Left colon (tissue), 2 donors: ENCODE results near the gene HSPA9. TPM values are rescaled to one million over a fixed set of nuclear protein-coding genes. Genes with fewer than 3 reads are reported as not detected.
A peak's percentile ranks its signal among the peaks of the same experiment; 100 is the strongest.

Experiments
- ATAC-seq: fragments of 200-7000 bp; cut with Tn5 transposase; one replicate; pipeline ENCODE4 v1.9.1; 2020; ENCODE audit warnings: mild to moderate bottlenecking, moderate library complexity
- DNase-seq, 2 donors: peaks; one replicate each; pipeline ENCODE4 v3.0.0-alpha.2; 2020
- intact Hi-C, 2 donors: fragments of 100-400 bp; cut with DNase I in 1 of 2; cut with micrococcal nuclease in 1 of 2; formaldehyde crosslinking; loops; one replicate each; pipeline versions ENCODE4 v1.11.2 to v1.14.0; 2022; cut with DNase I, micrococcal nuclease
- total RNA-seq, 2 donors: library from RNA; stranded (reverse); fragmentation: NEBNext Ultra II Directional; extraction: Animal tissue kit (Norgen Biotek cat#: 25700); gene quantifications; one replicate each; pipeline ENCODE4 v1.2.1, GENCODE V29; 2021
- donor health status: DM: no; HTN: no; CAD: no.
- donor health status: DM: yes; HTN: yes; CAD: no.

HSPA9 gene
- total RNA-seq, 2 donors from 2014 or later, result 175 to 206 TPM

DNA sequence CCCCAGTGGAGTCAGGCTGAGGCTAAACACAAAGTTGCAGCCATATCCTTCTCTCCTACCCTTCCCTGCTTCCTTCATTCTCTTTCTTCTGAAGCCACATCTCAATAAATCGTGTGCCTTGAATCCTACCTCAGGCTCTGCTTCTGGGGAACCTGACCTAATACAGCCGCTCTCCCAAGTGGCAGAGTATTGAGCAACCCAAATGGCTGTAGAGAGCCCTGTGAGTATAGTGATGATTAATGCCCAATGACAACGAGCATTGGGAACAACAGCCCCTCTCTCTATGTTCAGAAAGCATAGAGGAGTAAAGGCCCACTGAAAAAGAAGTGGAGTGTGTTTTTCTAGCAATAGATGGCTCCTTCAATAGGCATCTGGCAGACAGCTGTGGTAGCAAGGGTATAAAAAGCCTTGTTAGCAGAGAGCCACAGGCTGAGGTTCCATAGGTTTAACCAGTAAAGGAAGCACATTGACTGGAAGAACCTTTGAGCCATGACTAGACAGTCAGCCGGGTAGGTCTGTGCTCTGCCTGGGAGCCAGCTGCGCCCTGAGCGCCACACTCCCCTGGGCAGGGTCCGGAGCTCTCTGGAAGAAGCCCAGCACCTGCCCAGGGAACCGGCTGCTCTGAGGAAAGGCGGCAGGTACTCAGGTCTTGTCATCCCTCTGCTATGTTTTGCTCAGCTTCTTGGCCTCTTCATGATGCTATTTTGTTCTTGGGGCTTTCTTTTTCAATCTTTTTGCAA is 22.6 kb upstream of the HSPA9 start:
- intact Hi-C loops, result no loop called here
- DNase-seq, result no peak

GRCh38 chr5:138596105-138596881 is 21.1 kb upstream of the HSPA9 start:
- intact Hi-C loops, result no loop called here
- DNase-seq, result no peak
- ATAC-seq, result no peak

More for the DNA sequence above, 22.6 kb upstream of the HSPA9 start:
- no peak for ATAC-seq

DNA sequence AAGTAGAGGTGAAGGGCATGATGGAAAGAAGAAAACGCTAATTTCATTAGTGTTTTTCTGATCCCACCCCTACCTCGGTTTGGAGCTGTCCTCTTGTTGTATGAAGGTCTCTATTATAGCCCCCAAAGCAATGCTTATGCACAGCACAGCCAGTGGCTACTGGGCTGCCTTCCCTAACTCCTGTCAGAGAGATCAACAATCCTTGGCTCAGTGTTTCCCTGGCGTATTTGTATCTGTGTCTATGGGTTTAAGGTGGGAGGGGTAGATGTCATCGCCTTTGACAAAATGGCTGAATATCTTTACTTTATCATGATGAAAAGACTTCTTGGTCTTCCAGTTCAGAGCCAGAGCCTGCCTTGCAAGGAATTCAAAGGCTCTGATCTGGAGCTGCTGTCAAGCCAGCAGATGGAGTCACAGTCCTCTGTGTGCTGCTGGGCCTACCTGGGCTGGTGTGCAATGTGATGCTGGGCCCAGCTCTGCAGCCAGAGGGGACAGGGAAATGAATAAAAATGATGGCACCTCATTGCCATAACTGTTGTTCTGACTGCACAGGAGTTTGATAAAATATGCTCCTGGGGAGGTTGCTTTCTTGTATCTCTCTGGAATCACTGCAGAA is 20.1 kb upstream of the HSPA9 start:
- intact Hi-C loops, result no loop called here
- DNase-seq (no peak), ATAC-seq (no peak)

DNA sequence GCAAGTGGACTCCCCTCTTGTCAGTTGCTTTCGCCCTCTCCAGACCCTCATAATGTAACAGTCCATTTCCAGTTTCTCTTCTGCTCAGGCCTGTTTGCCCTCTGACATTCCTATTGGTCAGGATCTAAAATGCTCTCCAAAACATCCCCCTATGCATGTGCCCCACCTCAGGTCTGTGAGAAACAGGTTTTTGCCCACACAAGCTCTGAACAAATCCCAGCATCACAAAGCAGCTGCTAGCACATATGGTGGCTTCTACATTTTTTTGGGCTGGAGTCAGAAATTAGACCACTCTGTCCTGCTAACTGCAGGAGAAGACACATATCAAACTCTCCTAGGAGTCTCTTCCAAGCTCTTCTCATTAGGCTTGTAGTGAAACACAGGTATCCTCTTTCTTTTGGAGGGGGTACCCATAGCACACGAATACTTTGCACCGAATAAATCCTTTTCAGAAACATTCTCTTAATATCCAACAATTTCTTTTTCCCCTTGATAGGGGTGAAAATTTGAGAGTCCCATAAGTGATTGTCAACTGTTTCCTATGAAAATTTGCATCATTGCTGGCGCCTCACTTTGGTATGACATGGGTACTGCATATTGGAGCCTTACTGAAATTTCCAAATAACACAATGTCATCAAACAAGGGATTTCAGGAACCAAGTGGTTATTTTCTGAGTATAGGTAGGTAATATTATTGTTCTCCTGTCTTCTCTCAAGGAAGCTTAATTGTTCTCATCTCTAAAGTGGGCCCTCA is 19.3 kb upstream of the HSPA9 start:
- intact Hi-C loops, result no loop called here
- no peak for DNase-seq

DNA sequence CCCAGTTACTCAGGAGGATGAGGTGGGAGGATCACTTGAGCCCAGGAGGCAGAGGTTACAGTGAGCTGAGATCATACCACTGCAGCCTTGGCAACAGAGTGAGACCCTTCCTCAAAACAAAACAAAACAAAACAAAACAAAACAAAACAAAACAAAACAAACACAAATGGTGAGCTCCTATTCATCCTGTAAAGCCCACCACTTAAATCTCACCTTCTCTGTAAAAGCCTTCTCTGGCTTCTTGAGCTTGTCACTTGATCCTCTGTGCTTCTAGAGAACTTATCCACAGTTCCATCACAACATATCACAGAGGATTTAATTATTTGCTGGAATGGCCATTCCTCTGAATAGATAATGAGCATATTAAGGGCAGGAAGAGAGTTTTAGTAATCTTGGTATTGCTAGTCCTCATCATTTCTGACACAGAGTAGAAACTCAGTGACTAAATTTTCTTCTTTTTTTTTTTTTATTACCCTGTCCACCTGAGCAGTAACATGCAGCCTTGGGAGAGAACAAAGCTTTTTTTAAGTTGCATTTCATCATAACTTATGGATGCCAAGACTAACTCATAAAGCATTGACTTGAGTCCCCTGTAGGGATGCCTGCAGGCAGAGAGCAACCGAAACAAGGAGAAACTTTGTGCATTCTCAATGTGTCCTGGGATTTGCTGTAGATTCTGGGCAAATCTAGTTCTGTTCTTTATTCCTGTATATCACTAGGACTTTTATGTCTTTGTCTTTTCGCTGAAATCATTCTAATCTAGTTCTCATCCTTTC is 13.0 kb upstream of the HSPA9 start:
- DNase-seq (no peak), ATAC-seq (no peak)
- intact Hi-C loops, result loop anchor here in 1 of 2 donors (10.0 kb wide), 1 partner anchor 677 kb away; no protein-coding TSS in a partner anchor

More for the DNA sequence above, 19.3 kb upstream of the HSPA9 start:
- no peak for ATAC-seq

GRCh38 chr5:138585157-138585556 is 10.0 kb upstream of the HSPA9 start:
- intact Hi-C loops, result loop anchor here in 1 of 2 donors (10.0 kb wide), 1 partner anchor 680 kb away; no protein-coding TSS in a partner anchor
- DNase-seq (no peak), ATAC-seq (peak; percentile 72)

DNA sequence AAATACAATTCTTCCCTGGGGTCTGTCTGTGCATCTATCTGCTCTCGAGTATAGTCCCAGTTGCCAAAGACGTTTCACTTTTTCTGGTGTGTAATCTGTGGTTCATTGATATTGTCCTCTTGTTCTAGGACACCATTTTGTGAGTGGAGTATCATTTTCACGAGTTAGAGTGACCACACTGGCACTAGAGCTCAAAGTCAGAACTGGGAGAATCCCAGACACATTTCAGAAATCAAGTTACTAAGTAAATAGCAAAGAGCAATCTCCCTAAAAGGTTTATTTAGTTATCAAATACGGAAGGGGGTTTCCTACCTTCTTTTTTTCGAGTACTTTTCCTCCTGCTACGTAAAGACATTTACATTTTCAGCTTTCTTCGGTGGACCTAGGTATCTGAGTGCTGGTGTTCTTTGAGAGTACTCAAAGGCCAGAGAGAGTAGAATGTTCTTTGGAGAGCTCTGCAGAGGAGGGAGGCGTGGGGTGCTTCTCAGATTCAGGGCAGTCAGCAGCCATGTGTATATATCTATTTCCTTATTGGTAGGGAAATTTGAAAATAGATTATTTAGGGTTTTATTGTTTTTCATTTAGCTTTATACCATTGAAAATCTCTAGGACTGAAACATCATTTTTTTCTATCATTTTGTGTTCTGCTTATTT is 8.9 kb upstream of the HSPA9 start:
- intact Hi-C loops, result loop anchor here in 1 of 2 donors (10.0 kb wide), 1 partner anchor 681 kb away; no protein-coding TSS in a partner anchor
- ATAC-seq, result peak; percentile 53
- DNase-seq, result no peak

DNA sequence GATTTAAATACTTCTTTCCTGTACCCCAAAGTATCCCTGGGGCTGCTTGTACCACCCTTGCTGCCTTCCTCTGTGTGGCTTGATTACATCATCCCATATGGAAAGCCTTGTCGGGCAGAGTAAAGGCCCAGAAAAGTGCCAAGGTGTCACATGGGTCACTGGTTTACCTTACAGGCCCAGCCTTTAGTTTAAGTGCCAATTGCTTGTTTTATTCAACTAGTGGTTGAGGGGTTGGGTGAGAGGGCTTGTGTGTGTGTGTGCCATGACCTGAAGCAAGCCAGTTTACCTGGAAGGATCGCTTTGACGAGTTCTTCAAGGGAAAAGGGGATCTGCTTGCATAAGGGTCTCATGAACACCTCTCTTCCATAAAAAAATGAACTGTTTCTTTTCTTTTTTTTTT is 7.8 kb upstream of the HSPA9 start:
- ATAC-seq, result no peak
- intact Hi-C loops, result loop anchor here in 1 of 2 donors (10.0 kb wide), 1 partner anchor 682 kb away; no protein-coding TSS in a partner anchor
- no peak for DNase-seq

DNA sequence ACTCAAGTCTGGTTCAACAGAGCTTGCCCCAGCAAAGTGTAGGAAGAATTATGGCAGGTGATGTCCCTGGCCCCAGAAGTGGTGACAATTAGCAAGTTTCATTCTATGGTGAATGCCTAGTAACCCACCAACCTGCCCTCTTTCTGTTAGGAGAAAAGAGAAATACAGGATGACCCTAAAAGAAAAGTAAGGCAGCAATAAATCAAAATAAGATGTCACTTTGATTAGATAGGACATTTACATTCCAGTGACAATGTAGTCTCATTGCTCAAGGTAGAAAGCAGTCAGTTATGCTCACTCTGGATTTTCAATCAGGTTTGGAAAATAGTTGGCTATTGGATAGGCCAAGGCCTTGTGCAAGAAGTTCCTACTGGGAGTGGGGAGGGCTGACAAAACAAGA is 5.6 kb upstream of the HSPA9 start:
- DNase-seq (no peak), ATAC-seq (no peak)
- intact Hi-C loops, result loop anchor here in 1 of 2 donors (10.0 kb wide), 1 partner anchor 684 kb away; no protein-coding TSS in a partner anchor

DNA sequence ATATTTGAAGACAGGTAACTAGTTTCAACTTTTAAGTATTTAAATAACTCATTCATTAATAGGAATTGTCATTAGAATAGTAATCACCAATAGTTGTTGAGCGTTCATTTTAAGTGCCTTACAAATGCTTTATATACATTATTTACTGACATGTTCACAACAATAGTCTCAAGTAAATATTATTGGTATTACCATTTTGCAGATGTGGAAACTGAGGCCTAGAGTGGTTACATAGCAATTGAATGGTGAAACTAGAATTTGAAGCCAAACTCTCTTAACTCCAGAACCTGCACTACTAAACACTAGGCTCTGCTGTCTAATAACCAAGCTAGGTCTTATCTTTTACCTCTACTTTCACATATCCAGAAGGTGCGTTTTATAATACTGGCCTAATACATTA is 4.8 kb upstream of the HSPA9 start:
- no peak for ATAC-seq
- intact Hi-C loops, result loop anchor here in 1 of 2 donors (10.0 kb wide), 1 partner anchor 685 kb away; no protein-coding TSS in a partner anchor

GRCh38 chr5:138579517-138579863 is 4.3 kb upstream of the HSPA9 start:
- DNase-seq (no peak), ATAC-seq (no peak)
- intact Hi-C loops, result no loop called here

More for the DNA sequence above, 4.8 kb upstream of the HSPA9 start:
- no peak for DNase-seq

- no peak for ATAC-seq
- intact Hi-C loops, result no loop called here
Observed at GRCh38 chr5:138577452-138577851, 2.3 kb upstream of the HSPA9 start.

GRCh38 chr5:138574744-138575193 is 432 bp downstream of the HSPA9 start:
- ATAC-seq, result peak; percentile 35
- DNase-seq, result no peak
- intact Hi-C loops, result no loop called here

More at GRCh38 chr5:138577452-138577851, 2.3 kb upstream of the HSPA9 start:
- peak in 1 of 2 donors; percentile 11 for DNase-seq

DNA sequence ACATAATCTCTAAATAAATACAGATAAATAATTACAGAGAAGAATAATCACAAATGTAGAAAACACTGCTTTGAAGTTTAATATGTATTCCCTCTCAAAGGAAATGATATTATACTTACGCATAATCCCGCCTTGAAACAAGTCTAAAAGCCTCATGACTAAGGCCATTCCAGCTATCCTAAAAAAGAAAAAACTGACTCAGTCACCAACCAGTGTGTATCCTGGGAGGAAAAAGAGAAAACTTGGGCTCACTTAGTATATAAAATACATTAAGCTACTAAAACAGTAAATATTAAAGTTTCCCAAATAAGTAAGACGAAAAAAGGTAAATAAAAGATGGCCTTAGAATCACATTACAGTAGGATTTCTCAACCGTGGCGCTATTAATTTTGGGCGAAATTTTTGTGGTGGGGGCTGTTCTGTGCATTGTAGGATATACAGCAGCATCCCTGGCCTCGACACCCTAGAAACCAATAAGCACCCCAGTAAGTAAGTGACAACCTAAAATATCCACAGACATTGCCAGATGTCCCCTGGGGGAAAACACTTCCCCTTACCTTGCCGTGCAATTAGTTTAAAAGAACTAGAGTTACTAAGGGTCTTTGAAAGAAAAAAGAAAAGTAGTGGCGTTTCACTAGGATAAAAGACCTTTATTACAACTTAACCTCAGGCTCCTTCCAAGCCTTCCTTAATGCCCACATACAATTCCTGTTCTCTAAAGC is 1.1 kb downstream of the HSPA9 start:
- DNase-seq, result no peak
- ATAC-seq, result no peak
- intact Hi-C loops, result no loop called here

DNA sequence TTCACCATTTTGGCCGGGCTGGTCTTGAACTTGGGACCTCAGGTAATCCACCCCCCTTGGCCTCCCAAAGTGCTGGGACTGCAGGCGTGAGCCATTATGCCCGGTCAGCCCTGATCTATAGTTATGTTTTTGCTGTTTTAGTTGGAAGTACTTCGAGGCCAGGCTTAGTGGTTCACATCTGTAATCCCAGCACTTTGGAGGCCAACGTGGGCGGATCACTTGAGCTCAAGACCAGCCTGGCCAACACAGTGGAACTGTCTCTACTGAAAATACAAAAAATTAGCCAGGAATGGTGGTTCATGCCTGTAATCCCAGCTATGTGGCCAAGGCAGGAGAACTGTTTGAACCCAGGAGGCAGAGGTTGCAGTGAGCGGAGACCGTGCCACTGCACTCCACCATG is 2.0 kb downstream of the HSPA9 start:
- intact Hi-C loops, result no loop called here
- DNase-seq (no peak), ATAC-seq (no peak)

GRCh38 chr5:138570871-138571270 is 4.3 kb downstream of the HSPA9 start:
- ATAC-seq, result no peak
- intact Hi-C loops, result no loop called here
- DNase-seq, result no peak

DNA sequence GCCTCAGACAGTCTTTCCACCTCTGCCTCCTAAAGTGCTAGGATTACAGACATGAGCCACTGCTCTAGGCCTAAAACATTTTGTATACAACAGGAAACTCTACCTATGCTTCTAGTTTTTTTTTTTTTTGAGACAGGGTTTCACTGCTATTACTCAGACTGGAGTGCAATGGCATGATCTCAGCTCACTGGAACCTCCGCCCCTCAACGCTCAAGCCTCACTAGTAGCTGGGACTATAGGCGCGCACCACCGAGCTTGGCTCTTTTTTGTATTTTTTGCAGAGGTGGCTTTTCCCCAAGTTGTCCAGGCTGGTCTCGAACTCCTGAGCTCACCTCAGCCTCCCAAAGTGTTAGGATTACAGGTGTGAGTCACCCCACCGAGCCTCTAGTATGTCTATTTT is 5.4 kb downstream of the HSPA9 start:
- no peak for DNase-seq
- ATAC-seq, result no peak
- intact Hi-C loops, result no loop called here
